Testis (tissue), 2 donors: ENCODE measurements around the gene MRPL18.

Source experiments
- CTCF ChIP-seq, 3 experiments: fragments of 450-650 bp in 2 of 3; fragments of 200-600 bp in 1 of 3; sonication (generic) in 1 of 3; IDR thresholded peaks; one replicate each; pipeline ENCODE4 v1.5.1; 2016 to 2019; ENCODE audit warnings: antibody characterized with exemption in 3 of 3, mild to moderate bottlenecking in 2 of 3, moderate library complexity in 1 of 3
- POLR2A ChIP-seq: fragments of 450-650 bp; IDR thresholded peaks from one replicate; pipeline ENCODE4 v1.6.1; 2017; ENCODE audit warnings: antibody characterized with exemption, mild to moderate bottlenecking, moderate library complexity

GRCh38 chr6:159819932-159820640 is 29.8 kb downstream of the MRPL18 start:
- TF ChIP-seq CTCF (IDR thresholded peaks at IDR 0.05) (no peak), POLR2A (no peak)
